HG03097 (cell line): ENCODE results near the gene STXBP4.
A peak's percentile ranks its signal among the peaks of the same experiment; 100 is the strongest.

Experiments used
- ATAC-seq: cut with Tn5 transposase; IDR thresholded peaks from one replicate; pipeline ENCODE4 v1.9.1; 2021; ENCODE audit not compliant: unreplicated experiment, low FRiP score

The STXBP4 gene

GRCh38 chr17:54968262-54968987, at the start of gene STXBP4, which contains the start of gene COX11:
STXBP4 (plus strand) TSS chr17:54968765; CDS start chr17:54986220, 17,455 bp downstream.
COX11 (minus strand) TSS chr17:54968654; CDS start chr17:54968646, 8 bp downstream.
- ATAC-seq: peak; percentile 93

DNA sequence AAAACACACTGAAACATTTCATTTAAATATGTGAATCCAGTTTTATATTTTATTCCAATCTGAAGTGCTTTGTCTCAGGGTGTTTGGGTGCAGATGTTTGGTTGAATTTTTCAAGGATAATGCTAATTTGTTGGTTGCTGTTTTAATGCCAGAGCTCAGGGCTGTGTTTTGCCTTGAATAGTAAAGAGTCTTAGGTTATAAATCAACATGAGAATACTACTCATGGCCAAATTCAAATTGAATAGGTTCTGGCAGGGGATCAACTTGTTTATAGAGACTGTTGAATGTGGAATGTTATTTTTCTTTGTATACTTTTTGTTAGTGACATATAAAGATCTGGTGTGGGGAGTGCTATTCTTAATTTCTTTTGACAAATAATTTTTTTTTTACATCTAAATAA, 49.1 kb upstream of the STXBP4 start:
- ATAC-seq: no peak

DNA sequence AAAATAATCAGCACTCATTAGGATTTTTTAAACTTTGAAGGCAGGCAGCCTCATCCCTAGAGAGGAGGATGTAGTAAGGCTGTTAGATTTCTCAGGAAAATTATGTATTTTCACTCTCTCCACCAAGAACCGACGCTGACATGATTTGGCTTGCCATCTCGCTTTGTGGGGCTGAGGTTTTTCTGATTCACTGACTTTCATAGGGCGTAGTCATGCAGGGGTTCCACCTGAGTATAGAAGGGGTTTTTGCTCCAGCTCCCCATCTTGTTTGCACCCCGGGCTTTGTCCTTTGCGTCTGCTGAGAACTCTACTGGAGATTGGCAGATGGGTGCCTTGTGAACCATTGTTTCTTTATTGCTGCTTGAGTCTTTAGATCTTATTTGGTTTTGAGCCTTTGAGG, 47.7 kb upstream of the STXBP4 start:
- ATAC-seq: no peak

- ATAC-seq: no peak
Measured at GRCh38 chr17:54924405-54924804, 44.2 kb upstream of the STXBP4 start.

DNA sequence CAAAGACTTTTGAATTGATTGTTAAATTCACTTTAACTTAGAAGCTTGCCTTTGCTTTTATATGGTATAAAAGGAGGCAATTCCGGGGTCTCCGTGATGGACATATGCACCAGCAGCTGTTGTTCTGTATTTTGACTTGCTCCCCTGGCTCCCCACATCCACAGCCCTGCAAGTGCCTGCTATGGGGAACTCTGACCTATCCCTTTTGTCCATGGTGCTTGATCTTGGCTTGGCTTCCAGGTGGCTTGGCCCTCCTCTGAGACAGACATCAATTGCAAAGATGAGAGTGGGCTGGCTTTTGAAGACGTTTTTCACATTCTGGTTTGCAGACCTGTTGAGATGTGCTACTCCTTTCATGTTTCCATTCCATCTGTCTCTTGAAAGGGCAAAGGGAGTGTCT, 41.0 kb upstream of the STXBP4 start:
- ATAC-seq: no peak

- no peak for ATAC-seq
Measured at GRCh38 chr17:54932711-54933110, 35.9 kb upstream of the STXBP4 start.

GRCh38 chr17:54933921-54934320, 34.6 kb upstream of the STXBP4 start:
- no peak for ATAC-seq

DNA sequence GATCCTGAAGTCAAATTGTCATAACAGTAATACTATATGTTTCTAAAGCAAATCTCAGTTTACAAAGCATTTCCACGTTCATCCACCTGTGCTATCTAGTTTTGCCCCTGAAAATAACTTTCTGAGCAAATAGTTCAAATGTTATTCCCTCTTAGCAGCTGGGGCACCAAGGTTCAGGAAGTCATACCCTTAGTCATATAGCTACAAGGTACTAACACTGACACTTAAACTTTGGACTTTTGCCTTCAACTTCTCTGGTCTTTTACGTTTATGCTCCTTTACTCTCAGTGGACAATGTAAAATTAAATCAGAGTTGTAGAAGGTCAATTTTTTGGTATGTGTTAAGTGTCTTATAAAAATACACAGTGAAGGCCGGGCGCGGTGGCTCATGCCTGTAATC, 33.1 kb upstream of the STXBP4 start:
- no peak for ATAC-seq

GRCh38 chr17:54937018-54937417, 31.5 kb upstream of the STXBP4 start:
- no peak for ATAC-seq

- no peak for ATAC-seq
Measured at GRCh38 chr17:54937426-54937825, 31.1 kb upstream of the STXBP4 start.

GRCh38 chr17:54941285-54941684, 27.3 kb upstream of the STXBP4 start:
- ATAC-seq: no peak

DNA sequence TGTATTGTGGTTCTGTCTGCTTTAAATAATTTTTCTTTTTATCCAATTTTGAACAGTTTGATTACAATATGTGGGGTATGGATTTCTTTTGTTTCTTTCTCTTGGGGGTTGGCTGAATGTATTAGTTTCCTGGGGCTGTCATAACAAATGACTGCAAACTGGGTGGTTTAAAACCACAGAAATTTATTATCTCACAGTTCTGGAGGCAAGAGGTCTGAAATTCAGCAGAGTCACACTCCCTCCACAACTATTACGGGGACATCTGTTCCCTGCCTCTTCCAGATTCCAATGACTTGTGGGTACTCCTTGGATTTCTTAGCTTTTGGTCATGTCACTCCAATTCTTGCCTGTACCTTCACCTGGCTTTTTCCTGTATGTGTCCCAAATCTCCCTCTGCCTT, 23.8 kb upstream of the STXBP4 start:
- ATAC-seq: no peak

GRCh38 chr17:54945231-54945630, 23.3 kb upstream of the STXBP4 start:
- ATAC-seq: no peak

- no peak for ATAC-seq
Measured at GRCh38 chr17:54945671-54946070, 22.9 kb upstream of the STXBP4 start.

DNA sequence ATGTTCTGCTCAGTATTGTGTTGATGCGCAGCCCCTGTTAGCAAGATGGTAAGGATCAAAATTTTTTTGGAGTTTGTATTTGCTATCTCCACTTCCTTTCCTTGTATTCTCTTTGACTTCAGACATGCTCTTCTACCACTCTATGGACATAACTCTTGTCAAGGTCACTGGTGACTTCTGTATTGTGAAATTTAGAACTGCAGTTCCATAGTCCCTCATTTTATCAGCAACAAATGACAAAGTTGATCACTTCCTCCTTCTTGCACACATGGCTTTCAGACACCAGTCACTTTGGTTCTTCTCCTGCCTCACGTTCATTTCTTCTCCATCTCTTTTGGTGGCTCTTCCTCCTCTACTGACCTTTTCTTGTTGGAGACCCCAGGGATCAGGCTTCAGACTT, 21.2 kb upstream of the STXBP4 start:
- no peak for ATAC-seq

DNA sequence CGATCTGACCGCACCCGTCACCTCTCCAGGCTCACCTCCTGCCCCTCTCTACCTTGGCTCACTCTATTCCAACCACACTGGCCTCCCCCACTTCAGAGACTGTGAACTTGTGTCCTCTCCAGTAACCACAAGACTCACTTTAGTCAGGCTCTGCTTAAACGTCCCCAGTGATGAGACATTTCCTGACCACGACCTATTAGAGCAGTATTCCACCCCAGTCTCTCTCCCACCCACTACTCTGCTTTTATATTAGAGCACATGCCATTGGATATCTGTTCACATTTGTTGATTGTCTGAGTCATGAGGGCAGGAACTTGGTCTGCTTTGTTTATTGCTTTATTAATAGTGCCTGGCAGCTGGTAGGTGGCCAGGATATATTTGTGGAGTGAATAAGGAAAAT, 20.2 kb upstream of the STXBP4 start:
- no peak for ATAC-seq

DNA sequence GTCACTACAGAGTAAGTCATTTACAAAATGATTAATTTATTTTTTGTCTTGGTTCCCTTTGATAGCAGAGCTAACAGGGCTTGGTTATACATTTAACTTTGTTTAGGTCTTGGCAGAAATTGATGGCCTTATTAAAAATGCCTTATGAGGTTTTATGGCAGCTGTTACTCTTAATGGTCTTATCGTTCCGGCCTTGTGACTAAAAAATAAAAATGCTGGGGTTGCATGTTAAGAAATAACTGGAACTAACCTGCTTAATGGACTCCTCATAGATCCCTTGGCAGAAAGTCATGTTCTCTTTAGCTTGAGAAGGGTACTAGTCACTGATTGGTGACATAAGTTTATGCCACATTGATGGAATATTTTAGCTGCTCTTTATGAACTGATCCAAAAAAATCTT, 18.4 kb upstream of the STXBP4 start:
- ATAC-seq: no peak

GRCh38 chr17:54951286-54951685, 17.3 kb upstream of the STXBP4 start:
- no peak for ATAC-seq

DNA sequence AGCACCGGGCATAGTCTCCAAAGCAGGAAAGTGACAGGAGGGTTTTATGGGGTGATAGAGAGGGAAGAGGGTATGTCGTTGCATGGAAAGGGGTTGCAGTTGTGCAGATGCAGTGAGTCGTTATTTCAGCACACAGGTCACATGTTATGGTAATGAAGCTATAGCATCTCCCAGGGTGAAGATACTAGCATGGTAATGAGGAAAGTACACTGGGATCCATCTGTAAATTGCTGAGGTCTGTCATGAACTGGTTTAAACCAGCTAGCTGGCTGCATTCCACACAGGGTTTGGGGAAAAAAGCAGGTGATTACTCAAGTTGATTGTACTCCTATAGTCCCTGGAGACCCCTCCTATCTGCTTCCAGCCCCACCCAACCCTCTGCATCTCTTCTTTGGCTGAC, 11.8 kb upstream of the STXBP4 start:
- ATAC-seq: no peak

GRCh38 chr17:54967621-54968261, 824 bp upstream of the STXBP4 start:
- peak; percentile 15 for ATAC-seq

DNA sequence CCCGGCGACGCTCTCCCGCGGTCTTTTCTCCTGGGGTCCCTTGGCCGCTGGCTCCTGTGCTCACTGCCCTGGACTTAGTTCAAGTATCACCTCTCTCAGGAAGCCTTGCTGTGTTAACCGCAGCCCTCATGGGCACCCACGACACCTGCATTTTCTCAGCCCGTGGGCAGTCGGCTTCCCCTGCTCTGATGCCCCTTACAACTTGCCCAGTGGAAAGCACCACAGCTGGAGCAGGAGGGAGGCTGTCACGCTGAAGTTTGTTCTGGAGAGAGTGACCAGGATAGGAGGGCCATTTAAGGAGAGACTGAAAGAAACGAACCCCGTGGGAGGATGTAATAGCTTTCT, 395 bp downstream of the STXBP4 start:
- ATAC-seq: peak; percentile 22
